WTC11 (cell line): ENCODE results near the gene THOC2. TPM values are rescaled to one million over a fixed set of nuclear protein-coding genes. Genes with fewer than 3 reads are reported as not detected.

ENCODE experiments used
- ATAC-seq: fragments of 200-7000 bp; cut with Tn5 transposase; 2 replicates; pipeline ENCODE4 v1.10.0; 2021; ENCODE audit warnings: mild to moderate bottlenecking, moderate library complexity
- CTCF ChIA-PET: fragments of 300-600 bp; sonication (Branson Sonifier 250); formaldehyde crosslinking; loops from one replicate; lab custom pipeline; 2021; ENCODE audit warnings: antibody characterized with exemption; lab: Charles Lee
- POLR2A ChIA-PET: fragments of 350-600 bp; sonication (Branson Sonifier 250); formaldehyde crosslinking; loops from one replicate; lab custom pipeline; 2021; ENCODE audit warnings: antibody characterized with exemption; lab: Charles Lee
- DNase-seq: peaks from one replicate; pipeline ENCODE4 v3.0.0; 2021; ENCODE audit warnings: low spot score
- H3K27ac Mint-ChIP-seq: 2 replicates; pipeline ENCODE4 v1.8.0; 2021; ENCODE audit warnings: mixed read lengths
- H3K27me3 Mint-ChIP-seq: 2 replicates; pipeline ENCODE4 v1.8.0; 2021; ENCODE audit warnings: low read depth, mild to moderate bottlenecking, moderate library complexity, mixed read lengths
- H3K36me3 Mint-ChIP-seq: 2 replicates; pipeline ENCODE4 v1.8.0; 2021; ENCODE audit warnings: mixed read lengths
- H3K4me1 Mint-ChIP-seq: 2 replicates; pipeline ENCODE4 v1.8.0; 2022; ENCODE audit warnings: mixed read lengths
- H3K4me3 Mint-ChIP-seq: 2 replicates; pipeline ENCODE4 v1.8.0; 2021; ENCODE audit warnings: mild to moderate bottlenecking, moderate library complexity, mixed read lengths
- H3K9me3 Mint-ChIP-seq: 2 replicates; pipeline ENCODE4 v1.8.0; 2021; ENCODE audit warnings: mixed read lengths
- CREB1 ChIP-seq: sonication (generic); formaldehyde crosslinking; IDR thresholded peaks from 2 replicates; pipeline ENCODE4 v1.8.0; 2023; ENCODE audit warnings: mild to moderate bottlenecking, missing genetic modification reagents
- GTF2I ChIP-seq: fragments of 250-450 bp; sonication (Bioruptor Pico); conservative IDR thresholded peaks from 2 replicates; pipeline ENCODE4 v1.4.0; 2021; ENCODE audit warnings: mild to moderate bottlenecking
- JUN ChIP-seq: sonication (generic); formaldehyde crosslinking; IDR thresholded peaks from 2 replicates; pipeline ENCODE4 v1.8.0; 2023; ENCODE audit warnings: mild to moderate bottlenecking, missing genetic modification reagents
- NR3C1 ChIP-seq: sonication (generic); formaldehyde crosslinking; conservative IDR thresholded peaks from 2 replicates; pipeline ENCODE4 v1.8.1; 2023; ENCODE audit warnings: low read depth, mild to moderate bottlenecking, missing genetic modification reagents
- SOX15 ChIP-seq: fragments of 250-450 bp; sonication (Bioruptor Pico); IDR thresholded peaks from 2 replicates; pipeline ENCODE4 v1.9.0; 2021; ENCODE audit warnings: mild to moderate bottlenecking
- SP1 ChIP-seq: sonication (generic); formaldehyde crosslinking; conservative IDR thresholded peaks from 2 replicates; pipeline ENCODE4 v1.8.1; 2022; ENCODE audit warnings: missing genetic modification reagents
- TEAD1 ChIP-seq: sonication (generic); formaldehyde crosslinking; IDR thresholded peaks from 2 replicates; pipeline ENCODE4 v1.8.0; 2022; ENCODE audit warnings: mild to moderate bottlenecking, missing genetic modification reagents
- ZNF263 ChIP-seq: sonication (generic); formaldehyde crosslinking; IDR thresholded peaks from 2 replicates; pipeline ENCODE4 v1.8.1; 2022; ENCODE audit warnings: low read depth, mild to moderate bottlenecking, moderate library complexity, missing genetic modification reagents
- ZNF396 ChIP-seq: fragments of 250-450 bp; sonication (Bioruptor Pico); IDR thresholded peaks from 2 replicates; pipeline ENCODE4 v1.8.0; 2021; ENCODE audit warnings: mild to moderate bottlenecking, moderate library complexity, borderline replicate concordance
- total RNA-seq: library from RNA; stranded (reverse); gene quantifications from 3 replicates; pipeline ENCODE4 v1.2.3, GENCODE V29; 2021
- TF ChIP-seq, protein P1 (sequence below): sonication (generic); formaldehyde crosslinking; conservative IDR thresholded peaks from 2 replicates; pipeline ENCODE4 v1.8.1; 2023; ENCODE audit warnings: mild to moderate bottlenecking, low read depth, missing genetic modification reagents, moderate library complexity
- TF ChIP-seq, protein P2 (sequence below): sonication (generic); formaldehyde crosslinking; IDR thresholded peaks from 2 replicates; pipeline ENCODE4 v1.8.1; 2023; ENCODE audit warnings: mild to moderate bottlenecking, missing genetic modification reagents
- TF ChIP-seq, protein P3 (sequence below): sonication (generic); formaldehyde crosslinking; IDR thresholded peaks from 2 replicates; pipeline ENCODE4 v1.8.1; 2022; ENCODE audit warnings: missing genetic modification reagents, borderline replicate concordance
- TF ChIP-seq, protein P4 (sequence below): sonication (generic); formaldehyde crosslinking; IDR thresholded peaks from 2 replicates; pipeline ENCODE4 v1.8.1; 2023; ENCODE audit warnings: mild to moderate bottlenecking, missing genetic modification reagents, moderate library complexity
- TF ChIP-seq, protein P5 (sequence below): sonication (generic); formaldehyde crosslinking; IDR thresholded peaks from 2 replicates; pipeline ENCODE4 v1.8.1; 2022; ENCODE audit warnings: mild to moderate bottlenecking, missing genetic modification reagents, moderate library complexity, borderline replicate concordance
- TF ChIP-seq, protein P6 (sequence below): fragments of 250-450 bp; sonication (Bioruptor Pico); IDR thresholded peaks from 2 replicates; pipeline ENCODE4 v1.9.0; 2021; ENCODE audit warnings: mild to moderate bottlenecking
- TF ChIP-seq, protein P7 (sequence below): sonication (generic); formaldehyde crosslinking; IDR thresholded peaks from 2 replicates; pipeline ENCODE4 v1.8.1; 2023; ENCODE audit warnings: mild to moderate bottlenecking, missing genetic modification reagents, moderate library complexity

Gene THOC2
- total RNA-seq, 1 experiment from 2014 or later: 66.1 TPM

DNA sequence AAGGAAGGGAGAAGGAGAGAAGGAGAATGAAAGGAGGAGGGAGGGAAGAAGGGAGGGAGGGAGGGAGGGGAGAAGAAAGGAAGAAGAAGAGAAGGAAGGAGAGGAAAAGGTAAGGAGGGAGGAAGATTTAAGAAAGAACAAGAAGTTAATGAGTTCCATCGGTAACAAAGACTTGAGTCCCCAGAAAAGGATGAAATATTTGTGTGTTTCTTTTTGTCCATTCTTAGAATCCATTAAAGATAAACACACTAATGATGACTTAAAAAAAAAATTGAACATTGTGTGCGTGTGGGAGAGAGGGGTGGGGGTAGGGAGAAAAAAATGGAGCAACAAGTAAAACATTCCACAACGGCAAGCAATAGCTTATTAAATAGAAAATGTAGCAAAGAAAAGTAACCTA, 131.4 kb downstream of the THOC2 start:
- ATAC-seq (no peak), DNase-seq (no peak)
- H3K27me3 Mint-ChIP-seq: no peaks in the 10 kb centered on the region
- peaks cover 17% of the 10 kb centered on the region for H3K36me3 Mint-ChIP-seq
- no peak for TF ChIP-seq GTF2I (CRISPR knock-in tag)
- TF ChIP-seq, protein P1, sequence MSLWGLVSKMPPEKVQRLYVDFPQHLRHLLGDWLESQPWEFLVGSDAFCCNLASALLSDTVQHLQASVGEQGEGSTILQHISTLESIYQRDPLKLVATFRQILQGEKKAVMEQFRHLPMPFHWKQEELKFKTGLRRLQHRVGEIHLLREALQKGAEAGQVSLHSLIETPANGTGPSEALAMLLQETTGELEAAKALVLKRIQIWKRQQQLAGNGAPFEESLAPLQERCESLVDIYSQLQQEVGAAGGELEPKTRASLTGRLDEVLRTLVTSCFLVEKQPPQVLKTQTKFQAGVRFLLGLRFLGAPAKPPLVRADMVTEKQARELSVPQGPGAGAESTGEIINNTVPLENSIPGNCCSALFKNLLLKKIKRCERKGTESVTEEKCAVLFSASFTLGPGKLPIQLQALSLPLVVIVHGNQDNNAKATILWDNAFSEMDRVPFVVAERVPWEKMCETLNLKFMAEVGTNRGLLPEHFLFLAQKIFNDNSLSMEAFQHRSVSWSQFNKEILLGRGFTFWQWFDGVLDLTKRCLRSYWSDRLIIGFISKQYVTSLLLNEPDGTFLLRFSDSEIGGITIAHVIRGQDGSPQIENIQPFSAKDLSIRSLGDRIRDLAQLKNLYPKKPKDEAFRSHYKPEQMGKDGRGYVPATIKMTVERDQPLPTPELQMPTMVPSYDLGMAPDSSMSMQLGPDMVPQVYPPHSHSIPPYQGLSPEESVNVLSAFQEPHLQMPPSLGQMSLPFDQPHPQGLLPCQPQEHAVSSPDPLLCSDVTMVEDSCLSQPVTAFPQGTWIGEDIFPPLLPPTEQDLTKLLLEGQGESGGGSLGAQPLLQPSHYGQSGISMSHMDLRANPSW (CRISPR knock-in tag): no peak
- TF ChIP-seq, protein P2, sequence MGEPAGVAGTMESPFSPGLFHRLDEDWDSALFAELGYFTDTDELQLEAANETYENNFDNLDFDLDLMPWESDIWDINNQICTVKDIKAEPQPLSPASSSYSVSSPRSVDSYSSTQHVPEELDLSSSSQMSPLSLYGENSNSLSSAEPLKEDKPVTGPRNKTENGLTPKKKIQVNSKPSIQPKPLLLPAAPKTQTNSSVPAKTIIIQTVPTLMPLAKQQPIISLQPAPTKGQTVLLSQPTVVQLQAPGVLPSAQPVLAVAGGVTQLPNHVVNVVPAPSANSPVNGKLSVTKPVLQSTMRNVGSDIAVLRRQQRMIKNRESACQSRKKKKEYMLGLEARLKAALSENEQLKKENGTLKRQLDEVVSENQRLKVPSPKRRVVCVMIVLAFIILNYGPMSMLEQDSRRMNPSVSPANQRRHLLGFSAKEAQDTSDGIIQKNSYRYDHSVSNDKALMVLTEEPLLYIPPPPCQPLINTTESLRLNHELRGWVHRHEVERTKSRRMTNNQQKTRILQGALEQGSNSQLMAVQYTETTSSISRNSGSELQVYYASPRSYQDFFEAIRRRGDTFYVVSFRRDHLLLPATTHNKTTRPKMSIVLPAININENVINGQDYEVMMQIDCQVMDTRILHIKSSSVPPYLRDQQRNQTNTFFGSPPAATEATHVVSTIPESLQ (CRISPR knock-in tag): no peak
- POLR2A ChIA-PET: no interaction called here
- H3K27ac Mint-ChIP-seq: no peak overlapping the region
- CTCF ChIA-PET: no interaction called here
- no peak overlapping the region for H3K4me3 Mint-ChIP-seq
- H3K9me3 Mint-ChIP-seq: no peaks in the 10 kb centered on the region
- peaks cover 7% of the 10 kb centered on the region; the same call in 1 of the 2 replicates for H3K4me1 Mint-ChIP-seq

DNA sequence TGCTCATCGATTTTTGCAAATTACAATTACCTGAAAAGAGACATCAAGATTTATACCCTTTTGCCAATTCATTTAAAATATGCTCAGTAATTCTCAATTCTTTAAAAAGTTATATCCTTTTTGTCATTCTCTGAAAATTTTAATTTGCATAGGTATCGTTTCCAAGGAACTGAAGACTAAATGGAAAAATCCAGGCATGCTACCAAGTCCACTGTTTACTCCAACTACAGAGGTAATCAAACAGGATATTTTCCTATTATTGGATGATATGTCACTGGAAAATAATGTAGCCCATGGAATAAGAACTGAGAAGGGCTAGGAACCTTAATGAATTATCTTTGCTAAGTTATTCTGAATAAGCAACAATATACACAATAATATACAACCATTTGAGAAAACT, 132.7 kb downstream of the THOC2 start:
- H3K4me1 Mint-ChIP-seq: peaks cover 7% of the 10 kb centered on the region; the same call in 1 of the 2 replicates

DNA sequence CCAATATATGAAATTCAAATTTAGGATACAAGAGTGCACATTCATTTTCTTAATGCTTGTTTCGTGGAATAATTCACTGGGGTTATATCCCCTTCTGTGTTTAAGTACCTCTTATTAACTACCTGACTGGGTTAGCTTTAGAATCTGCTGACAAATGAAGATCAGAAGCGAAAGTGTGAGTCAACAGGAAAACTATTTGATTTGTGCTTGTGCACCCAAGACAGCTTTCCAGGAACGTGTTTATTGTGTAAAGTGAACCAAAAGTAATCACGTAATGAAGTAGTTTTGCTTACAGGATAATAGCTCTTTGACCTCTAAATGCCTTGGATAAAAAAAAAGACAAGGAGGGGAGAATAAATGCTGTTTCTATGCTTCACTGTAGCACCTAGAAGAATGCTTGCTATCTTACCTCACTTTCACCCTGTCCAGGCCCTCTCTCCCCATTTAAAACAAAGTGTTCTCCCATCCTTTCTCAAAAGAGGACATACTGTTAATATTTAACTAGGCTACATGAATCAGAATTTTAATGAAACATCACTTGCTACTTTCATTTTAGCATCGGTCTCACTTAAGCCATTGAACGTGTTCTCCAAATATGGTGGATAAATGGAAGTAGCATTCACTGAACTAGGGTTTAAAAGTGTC, 141.9 kb downstream of the THOC2 start:
- H3K27ac Mint-ChIP-seq: no peak overlapping the region
- no peak for DNase-seq
- H3K4me3 Mint-ChIP-seq: no peak overlapping the region
- ATAC-seq: no peak
- ChIA-PET POLR2A (no interaction called here), CTCF (no interaction called here)
- H3K27me3 Mint-ChIP-seq: no peaks in the 10 kb centered on the region
- no peaks in the 10 kb centered on the region for H3K9me3 Mint-ChIP-seq
- no peaks in the 10 kb centered on the region for H3K36me3 Mint-ChIP-seq
- H3K4me1 Mint-ChIP-seq: peaks cover 5% of the 10 kb centered on the region
- TF ChIP-seq JUN (CRISPR knock-in tag) (no peak), SP1 (no peak), TEAD1 (CRISPR knock-in tag) (no peak), CREB1 (CRISPR knock-in tag) (no peak), SOX15 (no peak), NR3C1 (CRISPR knock-in tag) (no peak), ZNF396 (CRISPR knock-in tag) (no peak)
- TF ChIP-seq, protein P3, sequence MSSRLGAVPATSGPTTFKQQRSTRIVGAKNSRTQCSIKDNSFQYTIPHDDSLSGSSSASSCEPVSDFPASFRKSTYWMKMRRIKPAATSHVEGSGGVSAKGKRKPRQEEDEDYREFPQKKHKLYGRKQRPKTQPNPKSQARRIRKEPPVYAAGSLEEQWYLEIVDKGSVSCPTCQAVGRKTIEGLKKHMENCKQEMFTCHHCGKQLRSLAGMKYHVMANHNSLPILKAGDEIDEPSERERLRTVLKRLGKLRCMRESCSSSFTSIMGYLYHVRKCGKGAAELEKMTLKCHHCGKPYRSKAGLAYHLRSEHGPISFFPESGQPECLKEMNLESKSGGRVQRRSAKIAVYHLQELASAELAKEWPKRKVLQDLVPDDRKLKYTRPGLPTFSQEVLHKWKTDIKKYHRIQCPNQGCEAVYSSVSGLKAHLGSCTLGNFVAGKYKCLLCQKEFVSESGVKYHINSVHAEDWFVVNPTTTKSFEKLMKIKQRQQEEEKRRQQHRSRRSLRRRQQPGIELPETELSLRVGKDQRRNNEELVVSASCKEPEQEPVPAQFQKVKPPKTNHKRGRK: no peak
- TF ChIP-seq, protein P4, sequence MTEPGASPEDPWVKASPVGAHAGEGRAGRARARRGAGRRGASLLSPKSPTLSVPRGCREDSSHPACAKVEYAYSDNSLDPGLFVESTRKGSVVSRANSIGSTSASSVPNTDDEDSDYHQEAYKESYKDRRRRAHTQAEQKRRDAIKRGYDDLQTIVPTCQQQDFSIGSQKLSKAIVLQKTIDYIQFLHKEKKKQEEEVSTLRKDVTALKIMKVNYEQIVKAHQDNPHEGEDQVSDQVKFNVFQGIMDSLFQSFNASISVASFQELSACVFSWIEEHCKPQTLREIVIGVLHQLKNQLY: no peak

More for the DNA sequence above, 132.7 kb downstream of the THOC2 start:
- H3K9me3 Mint-ChIP-seq: no peaks in the 10 kb centered on the region
- ATAC-seq (no peak), DNase-seq (no peak)
- no peaks in the 10 kb centered on the region for H3K27me3 Mint-ChIP-seq
- ChIA-PET POLR2A (no interaction called here), CTCF (no interaction called here)
- no peak for TF ChIP-seq ZNF263 (CRISPR knock-in tag)
- TF ChIP-seq, protein P5, sequence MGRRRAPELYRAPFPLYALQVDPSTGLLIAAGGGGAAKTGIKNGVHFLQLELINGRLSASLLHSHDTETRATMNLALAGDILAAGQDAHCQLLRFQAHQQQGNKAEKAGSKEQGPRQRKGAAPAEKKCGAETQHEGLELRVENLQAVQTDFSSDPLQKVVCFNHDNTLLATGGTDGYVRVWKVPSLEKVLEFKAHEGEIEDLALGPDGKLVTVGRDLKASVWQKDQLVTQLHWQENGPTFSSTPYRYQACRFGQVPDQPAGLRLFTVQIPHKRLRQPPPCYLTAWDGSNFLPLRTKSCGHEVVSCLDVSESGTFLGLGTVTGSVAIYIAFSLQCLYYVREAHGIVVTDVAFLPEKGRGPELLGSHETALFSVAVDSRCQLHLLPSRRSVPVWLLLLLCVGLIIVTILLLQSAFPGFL: no peak
- TF ChIP-seq, protein P6, sequence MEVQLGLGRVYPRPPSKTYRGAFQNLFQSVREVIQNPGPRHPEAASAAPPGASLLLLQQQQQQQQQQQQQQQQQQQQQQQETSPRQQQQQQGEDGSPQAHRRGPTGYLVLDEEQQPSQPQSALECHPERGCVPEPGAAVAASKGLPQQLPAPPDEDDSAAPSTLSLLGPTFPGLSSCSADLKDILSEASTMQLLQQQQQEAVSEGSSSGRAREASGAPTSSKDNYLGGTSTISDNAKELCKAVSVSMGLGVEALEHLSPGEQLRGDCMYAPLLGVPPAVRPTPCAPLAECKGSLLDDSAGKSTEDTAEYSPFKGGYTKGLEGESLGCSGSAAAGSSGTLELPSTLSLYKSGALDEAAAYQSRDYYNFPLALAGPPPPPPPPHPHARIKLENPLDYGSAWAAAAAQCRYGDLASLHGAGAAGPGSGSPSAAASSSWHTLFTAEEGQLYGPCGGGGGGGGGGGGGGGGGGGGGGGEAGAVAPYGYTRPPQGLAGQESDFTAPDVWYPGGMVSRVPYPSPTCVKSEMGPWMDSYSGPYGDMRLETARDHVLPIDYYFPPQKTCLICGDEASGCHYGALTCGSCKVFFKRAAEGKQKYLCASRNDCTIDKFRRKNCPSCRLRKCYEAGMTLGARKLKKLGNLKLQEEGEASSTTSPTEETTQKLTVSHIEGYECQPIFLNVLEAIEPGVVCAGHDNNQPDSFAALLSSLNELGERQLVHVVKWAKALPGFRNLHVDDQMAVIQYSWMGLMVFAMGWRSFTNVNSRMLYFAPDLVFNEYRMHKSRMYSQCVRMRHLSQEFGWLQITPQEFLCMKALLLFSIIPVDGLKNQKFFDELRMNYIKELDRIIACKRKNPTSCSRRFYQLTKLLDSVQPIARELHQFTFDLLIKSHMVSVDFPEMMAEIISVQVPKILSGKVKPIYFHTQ (CRISPR knock-in tag): no peak
- TF ChIP-seq, protein P4: no peak
- TF ChIP-seq, protein P7, sequence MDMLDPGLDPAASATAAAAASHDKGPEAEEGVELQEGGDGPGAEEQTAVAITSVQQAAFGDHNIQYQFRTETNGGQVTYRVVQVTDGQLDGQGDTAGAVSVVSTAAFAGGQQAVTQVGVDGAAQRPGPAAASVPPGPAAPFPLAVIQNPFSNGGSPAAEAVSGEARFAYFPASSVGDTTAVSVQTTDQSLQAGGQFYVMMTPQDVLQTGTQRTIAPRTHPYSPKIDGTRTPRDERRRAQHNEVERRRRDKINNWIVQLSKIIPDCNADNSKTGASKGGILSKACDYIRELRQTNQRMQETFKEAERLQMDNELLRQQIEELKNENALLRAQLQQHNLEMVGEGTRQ (CRISPR knock-in tag): no peak
- peaks cover 14% of the 10 kb centered on the region for H3K36me3 Mint-ChIP-seq
- H3K4me3 Mint-ChIP-seq: no peak overlapping the region
- H3K27ac Mint-ChIP-seq: no peak overlapping the region
